ENCODE measurements around the gene MID1IP1. TPM values are rescaled to one million over a fixed set of nuclear protein-coding genes. Genes with fewer than 3 reads are reported as not detected.

The MID1IP1 gene
- total RNA-seq, 1 experiment from 2014 or later = 157 TPM

Other genes starting within 250 kb of the MID1IP1 start
- gene TSPAN7, start 239.9 kb upstream of the MID1IP1 start, total RNA-seq (2014; rRNA removed; shearing (Covaris generic)) = 73.1 and 77.5 TPM in 2 replicates